HG03139 (cell line): ENCODE measurements around the gene PIK3R6.

Source experiments
- ATAC-seq: cut with Tn5 transposase; IDR thresholded peaks from one replicate; pipeline ENCODE4 v1.9.1; 2021; ENCODE audit not compliant: unreplicated experiment

Gene PIK3R6

GRCh38 chr17:8875957-8876356 is 8.5 kb upstream of the PIK3R6 start:
- ATAC-seq, result no peak

- no peak for ATAC-seq
These were observed 8.0 kb upstream of the PIK3R6 start for GRCh38 chr17:8875436-8875835.

DNA sequence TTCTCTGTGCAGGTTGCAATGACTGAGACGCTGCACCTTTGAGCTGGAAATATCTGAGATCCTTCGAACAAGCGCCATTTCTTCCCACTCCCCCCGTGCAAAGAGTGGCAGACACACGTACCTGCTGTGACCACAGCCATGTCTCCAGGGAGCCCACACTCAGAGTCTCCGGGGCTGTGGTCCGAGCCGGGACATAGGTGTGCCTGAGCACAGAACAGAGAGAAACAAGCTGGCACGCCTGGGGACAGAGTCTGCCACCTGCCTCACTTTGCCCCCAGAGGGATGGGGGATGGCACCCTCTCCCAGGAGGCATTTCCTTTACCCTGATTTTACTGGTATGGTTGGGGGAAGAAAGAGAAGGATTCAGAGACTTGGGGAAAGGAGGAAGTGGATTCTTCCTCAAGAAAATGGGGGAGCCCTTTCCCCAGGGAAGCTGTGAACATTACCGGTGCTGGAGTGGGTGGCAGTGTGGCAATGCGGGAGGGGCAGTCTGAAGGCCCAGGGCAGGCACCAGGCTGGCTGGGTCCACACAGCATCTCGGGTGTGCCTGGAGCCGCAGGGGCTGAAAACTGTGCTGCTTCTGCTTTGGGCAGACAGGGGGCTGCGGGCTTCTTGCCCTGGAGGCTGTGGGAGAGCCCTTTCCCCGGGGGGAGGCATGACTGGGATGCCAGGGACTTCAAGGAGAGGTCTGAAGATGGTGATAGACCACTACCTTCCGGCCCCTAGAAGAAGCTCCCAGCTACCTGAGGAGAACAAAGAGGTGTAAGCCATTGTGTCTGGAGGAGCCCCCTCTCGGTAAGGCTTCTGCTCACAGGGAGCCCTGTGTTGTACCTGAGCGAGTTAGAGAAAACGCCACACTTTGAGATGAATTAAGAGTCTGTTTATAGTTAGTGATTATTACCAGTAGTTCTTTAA is 6.6 kb upstream of the PIK3R6 start:
- no peak for ATAC-seq

DNA sequence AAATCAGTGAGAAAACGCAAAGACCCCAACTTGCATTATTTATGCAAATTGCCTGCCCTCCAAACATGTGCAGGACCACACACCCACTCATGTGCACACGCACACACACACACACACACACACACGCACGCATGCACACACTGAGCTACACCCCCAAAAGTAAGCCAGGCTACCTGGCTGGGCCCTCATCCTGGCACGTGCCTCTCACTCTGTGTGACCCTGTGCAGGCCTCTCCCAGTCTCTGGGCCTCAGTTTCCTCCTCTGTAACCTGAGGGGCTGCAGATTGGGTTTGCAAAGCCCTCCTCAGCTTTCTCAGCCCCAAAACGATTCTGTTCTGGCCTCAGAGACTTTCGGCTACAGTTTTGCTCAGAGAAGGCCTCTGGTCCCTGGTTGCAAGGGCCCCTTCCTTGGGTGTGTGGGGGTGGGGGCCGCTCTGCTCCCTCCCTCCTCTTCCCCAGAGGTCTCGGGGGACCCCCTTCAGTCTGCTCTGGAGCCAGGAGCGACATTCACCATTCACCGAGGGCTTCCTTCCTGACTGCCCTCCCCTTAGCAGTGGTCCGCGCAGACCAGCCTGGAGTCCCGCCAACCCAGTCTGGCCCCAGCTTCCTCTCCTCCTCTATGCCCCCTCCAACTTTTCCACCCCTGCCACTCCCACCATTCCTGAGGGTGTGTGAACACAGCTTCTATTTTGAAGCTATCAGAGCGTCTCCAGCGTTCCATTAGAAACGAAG is 5.4 kb upstream of the PIK3R6 start:
- ATAC-seq, result no peak

GRCh38 chr17:8872036-8872704 is 4.7 kb upstream of the PIK3R6 start:
- ATAC-seq, result no peak

DNA sequence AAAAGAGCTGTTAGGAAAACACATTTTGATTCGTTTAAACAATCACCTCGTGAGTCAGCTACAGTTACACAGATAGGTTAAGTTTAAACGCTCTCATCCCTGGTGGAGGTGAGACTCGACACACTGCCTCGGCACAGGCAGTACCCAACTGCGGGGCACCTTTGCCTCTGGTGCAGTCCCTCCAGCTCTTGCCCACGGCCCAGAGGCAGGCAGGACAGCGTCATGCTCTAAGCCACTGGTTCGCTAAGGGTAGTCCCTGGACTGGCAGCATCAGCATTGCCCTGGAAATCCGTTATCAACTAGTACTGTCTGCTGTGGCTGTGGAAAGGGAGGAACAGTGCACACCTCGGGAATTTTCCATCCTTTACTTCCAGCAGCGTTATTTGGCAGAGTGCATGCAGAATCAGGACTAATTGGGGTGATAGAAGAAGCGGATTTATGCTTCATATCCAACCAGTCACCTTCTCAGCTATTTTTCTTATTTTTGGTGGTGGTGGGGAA is 3.7 kb upstream of the PIK3R6 start:
- no peak for ATAC-seq

DNA sequence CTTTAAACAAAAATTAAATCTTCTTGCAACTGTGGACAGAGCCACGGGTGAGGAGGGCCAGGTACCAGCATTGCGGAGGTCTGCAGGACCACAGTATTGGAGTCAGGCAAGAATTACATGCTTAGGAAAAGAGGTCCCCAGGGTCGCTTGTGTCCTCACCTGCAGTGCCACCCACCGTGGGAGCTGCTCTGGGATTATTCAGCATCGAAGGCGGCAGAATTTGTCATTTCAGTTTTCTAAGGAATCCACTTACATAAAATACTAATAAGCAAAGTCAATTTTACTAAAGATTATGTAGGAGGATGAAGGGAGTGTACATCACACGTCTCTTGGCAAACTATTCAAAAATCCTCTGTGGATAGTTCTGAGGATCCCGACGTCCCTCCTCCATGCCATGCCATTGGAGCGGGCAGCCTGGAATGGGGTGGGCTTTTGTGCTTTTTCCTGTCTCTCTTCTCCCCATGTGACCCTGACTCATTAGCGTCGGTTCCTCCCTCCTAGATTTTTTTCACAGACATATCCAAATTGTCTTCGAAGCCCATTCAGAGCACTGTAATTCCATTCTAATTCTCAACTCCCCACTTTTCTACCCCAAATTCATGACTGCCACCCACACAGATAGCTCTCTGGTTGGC is 3.0 kb upstream of the PIK3R6 start:
- ATAC-seq, result no peak

DNA sequence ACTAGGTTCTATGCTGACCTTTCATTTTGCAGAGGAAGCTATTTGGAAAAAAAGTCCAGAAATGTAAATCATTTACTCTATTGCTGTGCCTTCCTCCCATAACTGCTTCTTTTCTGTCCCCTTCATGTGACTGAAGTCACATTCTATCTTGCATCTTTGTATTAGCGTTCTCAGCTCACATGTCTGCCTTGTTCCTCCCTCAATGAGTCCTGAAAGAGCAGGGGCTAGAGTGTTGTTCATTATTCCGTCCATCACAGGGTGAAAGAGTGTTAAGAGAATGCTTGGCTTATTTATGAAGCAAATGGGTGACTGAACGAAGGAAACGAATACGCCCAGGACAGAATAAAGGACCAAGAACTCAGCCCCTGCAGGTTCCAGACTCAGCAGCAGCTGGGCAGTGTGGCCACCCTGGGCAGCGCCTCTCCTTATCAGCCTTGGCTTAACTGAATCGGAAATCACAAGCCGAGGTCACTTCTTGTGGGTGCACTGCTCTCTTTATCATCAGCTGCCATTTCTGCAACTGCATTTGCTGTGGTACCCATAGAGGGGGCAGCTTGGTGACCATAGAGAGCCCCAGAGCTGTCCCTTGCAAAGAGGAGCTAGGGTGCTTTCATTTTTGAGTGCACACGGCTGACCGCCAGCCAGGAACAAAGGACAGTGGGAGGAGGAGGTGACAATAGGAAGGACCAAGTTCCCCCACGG is 1.8 kb upstream of the PIK3R6 start:
- ATAC-seq, result no peak

DNA sequence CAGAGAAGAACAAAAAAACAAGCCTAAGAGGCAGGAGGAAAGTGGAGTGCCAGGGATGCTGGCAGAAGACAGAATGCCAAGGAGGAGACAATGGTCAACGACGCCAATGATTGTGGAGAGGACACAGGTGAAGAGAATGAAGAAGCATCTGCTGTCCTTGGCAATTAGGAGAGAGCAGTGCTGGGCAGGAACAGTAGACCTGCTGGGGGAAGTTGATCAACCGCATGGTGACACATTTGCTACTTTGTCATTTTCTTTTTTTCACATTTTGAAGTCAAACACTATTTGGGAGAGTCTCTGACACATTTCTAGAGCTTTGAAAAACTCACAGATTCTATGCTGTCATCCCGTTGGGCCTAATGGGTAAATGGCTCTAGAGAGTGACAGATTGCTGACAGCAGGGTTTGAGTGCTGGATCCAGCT is 1.1 kb upstream of the PIK3R6 start:
- ATAC-seq, result no peak

GRCh38 chr17:8868092-8868491 is 618 bp upstream of the PIK3R6 start:
- ATAC-seq, result no peak

DNA sequence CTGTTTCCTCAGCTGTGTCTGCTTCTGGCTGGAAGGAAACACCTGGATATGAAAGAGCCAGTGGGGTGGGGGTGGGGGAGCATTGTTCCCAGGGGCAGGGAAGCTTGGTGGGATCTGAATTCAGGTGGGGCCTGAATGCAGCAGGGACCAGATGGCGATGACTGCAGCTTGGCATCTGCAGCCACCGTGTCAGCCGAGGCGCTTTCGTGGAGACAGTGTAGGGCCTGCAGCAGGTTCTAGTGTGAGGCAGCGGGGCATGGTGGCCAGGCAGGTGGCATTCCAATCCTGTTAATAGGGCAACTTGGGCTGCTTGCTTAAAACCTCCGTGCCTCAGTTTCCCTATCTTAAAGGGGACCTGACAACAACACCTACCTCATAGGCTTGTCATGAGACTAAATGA is 1.7 kb downstream of the PIK3R6 start:
- no peak for ATAC-seq

DNA sequence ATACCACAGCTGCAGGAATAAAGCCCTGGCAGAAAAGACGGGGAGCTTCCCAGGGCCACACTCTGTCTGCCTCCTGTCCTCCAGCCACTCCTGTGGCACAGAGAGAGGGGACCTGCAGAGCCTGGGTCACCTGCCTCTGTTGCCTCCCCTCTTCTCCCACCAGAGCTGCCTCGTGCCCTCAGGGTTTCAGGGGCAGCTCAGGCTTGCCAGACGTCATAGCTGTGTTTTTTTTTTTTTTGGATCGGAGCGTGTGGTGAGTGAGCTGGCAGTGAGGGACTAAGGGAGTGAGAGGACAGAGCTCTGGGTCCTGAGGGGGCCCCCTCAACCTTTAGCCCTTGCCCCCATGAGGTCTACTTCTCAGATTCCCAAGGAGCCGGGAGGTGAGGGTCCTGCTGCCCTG is 2.1 kb downstream of the PIK3R6 start:
- ATAC-seq, result no peak

DNA sequence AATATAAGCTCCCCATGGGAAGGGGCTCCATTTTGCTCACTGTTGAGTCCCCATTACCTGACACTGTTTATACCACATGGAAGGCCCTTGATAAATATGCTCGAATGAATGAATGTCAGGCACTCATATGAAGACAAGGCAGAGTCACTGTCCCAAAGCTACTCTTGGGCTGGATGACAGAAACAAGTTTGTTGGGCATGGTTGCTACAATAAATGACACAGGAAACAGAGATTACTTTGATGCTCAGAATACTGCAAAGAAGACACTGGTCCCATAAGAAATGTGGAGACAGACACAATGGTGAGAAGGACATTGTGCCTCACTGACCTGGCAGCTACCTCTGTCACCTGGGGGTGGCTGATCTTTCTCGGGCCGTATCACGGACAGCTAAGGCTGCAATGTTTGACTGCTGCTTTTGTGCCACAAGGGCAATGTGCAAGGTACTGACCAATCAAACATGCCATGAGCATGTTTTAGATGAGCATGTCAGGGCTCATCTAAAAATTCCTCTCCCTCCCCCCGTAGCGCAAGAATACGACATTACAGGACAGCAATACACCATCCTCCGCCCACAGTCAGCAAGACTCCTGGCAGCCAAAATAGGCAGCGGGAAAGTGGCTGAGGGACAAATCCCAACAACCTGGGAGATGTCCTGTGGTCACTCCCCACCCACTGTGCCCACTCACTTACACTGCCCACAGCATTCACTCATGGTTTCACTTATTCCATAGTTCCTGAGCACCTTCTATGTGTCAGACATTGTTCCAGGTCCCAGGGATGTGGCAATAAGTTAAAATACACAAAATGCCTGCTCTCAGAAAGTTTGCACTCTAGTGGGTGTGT is 5.0 kb downstream of the PIK3R6 start:
- ATAC-seq, result no peak

DNA sequence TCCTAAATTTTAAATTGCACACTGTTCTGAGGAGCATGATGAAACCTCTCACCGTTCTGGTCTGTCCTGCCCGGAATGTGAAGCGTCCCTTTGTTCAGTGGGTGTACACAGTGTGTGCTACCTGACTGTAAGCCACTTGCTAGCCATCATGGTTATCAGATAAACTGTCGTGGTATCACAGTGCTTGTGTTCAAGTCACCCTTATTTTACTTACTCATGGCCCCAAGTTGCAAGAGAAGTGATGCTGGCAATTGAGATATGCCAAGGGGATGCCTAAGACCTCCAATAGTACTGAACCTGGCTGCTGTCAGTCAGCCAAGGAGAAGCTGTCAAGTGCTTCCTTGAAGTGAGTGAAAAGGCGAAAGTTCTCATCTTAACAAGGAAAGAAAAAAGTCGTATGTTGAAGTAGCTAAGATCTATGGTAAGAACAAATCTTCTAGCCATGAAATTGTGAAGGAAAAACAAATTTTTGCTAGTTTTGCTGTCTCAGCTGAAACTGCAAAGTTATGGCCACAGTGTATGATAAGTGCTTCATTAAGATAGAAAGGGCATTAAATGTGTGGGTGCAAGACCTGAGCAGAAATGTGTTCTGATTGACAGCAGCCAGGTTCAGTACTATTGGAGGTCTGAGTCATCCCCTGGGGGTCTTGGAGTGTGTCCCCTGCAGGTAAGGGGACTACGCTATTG is 5.8 kb downstream of the PIK3R6 start:
- no peak for ATAC-seq

- no peak for ATAC-seq
These were observed 7.6 kb downstream of the PIK3R6 start for GRCh38 chr17:8859804-8860430.

GRCh38 chr17:8859027-8859803 is 8.3 kb downstream of the PIK3R6 start:
- no peak for ATAC-seq

DNA sequence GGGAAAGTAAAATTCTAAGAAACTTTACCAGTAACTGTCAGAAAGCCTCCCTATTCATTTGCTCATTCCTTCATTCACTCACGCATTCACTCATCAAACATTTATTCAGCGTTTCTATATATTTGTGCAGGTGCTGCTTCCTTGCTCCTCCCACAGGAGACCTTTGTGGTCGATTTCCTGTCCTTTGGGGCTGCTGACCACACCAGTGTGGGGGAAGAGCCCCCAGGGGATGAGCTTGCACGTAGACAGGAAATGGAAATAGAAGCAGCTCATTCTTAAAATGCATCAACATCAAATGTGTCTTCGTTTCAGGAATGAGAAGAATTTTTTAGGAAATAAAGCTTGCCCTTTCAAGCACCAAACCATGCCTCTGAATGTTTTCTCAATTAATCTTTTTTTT is 9.6 kb downstream of the PIK3R6 start:
- ATAC-seq, result peak; percentile 44
